ENCODE measurements around the gene EMCN.

The EMCN gene

GRCh38 chr4:100494166-100494565 lies 23.7 kb downstream of the EMCN start:
- no peaks in the 10 kb centered on the region for H3K36me3 ChIP-seq (ENCODE audit: control insufficient read depth in 1 of 2, insufficient read depth in 2 of 2, low read length in 2 of 2)
- no peak overlapping the region for H3K27ac ChIP-seq (ENCODE audit: low read depth, low read length)
- no peaks in the 10 kb centered on the region for H3K9me3 ChIP-seq (ENCODE audit: control insufficient read depth in 1 of 2, low read length in 2 of 2)
- H3K4me3 ChIP-seq (ENCODE audit: low read depth in 1 of 2, low read length in 2 of 2) = no peak overlapping the region
- H3K27me3 ChIP-seq (ENCODE audit: control insufficient read depth in 1 of 2, insufficient read depth in 2 of 2, low read length in 2 of 2) = no peaks in the 10 kb centered on the region
- no peaks in the 10 kb centered on the region for H3K4me1 ChIP-seq (ENCODE audit: control insufficient read depth in 1 of 2, insufficient read depth in 2 of 2, low read length in 2 of 2)
- H3K9ac ChIP-seq (ENCODE audit: low read depth in 1 of 2, low read length in 2 of 2) = no peak overlapping the region

- Histone ChIP-seq H3K9me3 (ENCODE audit: control insufficient read depth in 1 of 2, low read length in 2 of 2) (no peaks in the 10 kb centered on the region), H3K27me3 (ENCODE audit: control insufficient read depth in 1 of 2, insufficient read depth in 2 of 2, low read length in 2 of 2) (no peaks in the 10 kb centered on the region), H3K9ac (ENCODE audit: low read depth in 1 of 2, low read length in 2 of 2) (no peak overlapping the region), H3K4me3 (ENCODE audit: low read depth in 1 of 2, low read length in 2 of 2) (no peak overlapping the region), H3K4me1 (ENCODE audit: control insufficient read depth in 1 of 2, insufficient read depth in 2 of 2, low read length in 2 of 2) (no peaks in the 10 kb centered on the region), H3K36me3 (ENCODE audit: control insufficient read depth in 1 of 2, insufficient read depth in 2 of 2, low read length in 2 of 2) (no peaks in the 10 kb centered on the region), H3K27ac (ENCODE audit: low read depth, low read length) (no peak overlapping the region)
Measured at GRCh38 chr4:100493756-100494155, 24.1 kb downstream of the EMCN start.

GRCh38 chr4:100492129-100492528 lies 25.7 kb downstream of the EMCN start:
- Histone ChIP-seq H3K27me3 (ENCODE audit: control insufficient read depth in 1 of 2, insufficient read depth in 2 of 2, low read length in 2 of 2) (no peaks in the 10 kb centered on the region), H3K4me1 (ENCODE audit: control insufficient read depth in 1 of 2, insufficient read depth in 2 of 2, low read length in 2 of 2) (no peaks in the 10 kb centered on the region), H3K9me3 (ENCODE audit: control insufficient read depth in 1 of 2, low read length in 2 of 2) (no peaks in the 10 kb centered on the region), H3K4me3 (ENCODE audit: low read depth in 1 of 2, low read length in 2 of 2) (no peak overlapping the region), H3K9ac (ENCODE audit: low read depth in 1 of 2, low read length in 2 of 2) (no peak overlapping the region), H3K27ac (ENCODE audit: low read depth, low read length) (no peak overlapping the region), H3K36me3 (ENCODE audit: control insufficient read depth in 1 of 2, insufficient read depth in 2 of 2, low read length in 2 of 2) (no peaks in the 10 kb centered on the region)

GRCh38 chr4:100489305-100489704 lies 28.5 kb downstream of the EMCN start:
- no peak overlapping the region for H3K27ac ChIP-seq (ENCODE audit: low read depth, low read length)
- no peak overlapping the region for H3K9ac ChIP-seq (ENCODE audit: low read depth in 1 of 2, low read length in 2 of 2)
- no peaks in the 10 kb centered on the region for H3K36me3 ChIP-seq (ENCODE audit: control insufficient read depth in 1 of 2, insufficient read depth in 2 of 2, low read length in 2 of 2)
- H3K27me3 ChIP-seq (ENCODE audit: control insufficient read depth in 1 of 2, insufficient read depth in 2 of 2, low read length in 2 of 2) = no peaks in the 10 kb centered on the region
- no peak overlapping the region for H3K4me3 ChIP-seq (ENCODE audit: low read depth in 1 of 2, low read length in 2 of 2)
- no peaks in the 10 kb centered on the region for H3K9me3 ChIP-seq (ENCODE audit: control insufficient read depth in 1 of 2, low read length in 2 of 2)
- no peaks in the 10 kb centered on the region for H3K4me1 ChIP-seq (ENCODE audit: control insufficient read depth in 1 of 2, insufficient read depth in 2 of 2, low read length in 2 of 2)

- Histone ChIP-seq H3K9ac (ENCODE audit: low read depth in 1 of 2, low read length in 2 of 2) (no peak overlapping the region), H3K4me1 (ENCODE audit: control insufficient read depth in 1 of 2, insufficient read depth in 2 of 2, low read length in 2 of 2) (no peaks in the 10 kb centered on the region), H3K9me3 (ENCODE audit: control insufficient read depth in 1 of 2, low read length in 2 of 2) (no peaks in the 10 kb centered on the region), H3K27ac (ENCODE audit: low read depth, low read length) (no peak overlapping the region), H3K36me3 (ENCODE audit: control insufficient read depth in 1 of 2, insufficient read depth in 2 of 2, low read length in 2 of 2) (no peaks in the 10 kb centered on the region), H3K4me3 (ENCODE audit: low read depth in 1 of 2, low read length in 2 of 2) (no peak overlapping the region), H3K27me3 (ENCODE audit: control insufficient read depth in 1 of 2, insufficient read depth in 2 of 2, low read length in 2 of 2) (no peaks in the 10 kb centered on the region)
Measured at GRCh38 chr4:100486496-100486895, 31.3 kb downstream of the EMCN start.

GRCh38 chr4:100483796-100484195 lies 34.0 kb downstream of the EMCN start:
- Histone ChIP-seq H3K9me3 (ENCODE audit: control insufficient read depth in 1 of 2, low read length in 2 of 2) (no peaks in the 10 kb centered on the region), H3K27me3 (ENCODE audit: control insufficient read depth in 1 of 2, insufficient read depth in 2 of 2, low read length in 2 of 2) (no peaks in the 10 kb centered on the region), H3K27ac (ENCODE audit: low read depth, low read length) (no peak overlapping the region), H3K9ac (ENCODE audit: low read depth in 1 of 2, low read length in 2 of 2) (no peak overlapping the region), H3K4me1 (ENCODE audit: control insufficient read depth in 1 of 2, insufficient read depth in 2 of 2, low read length in 2 of 2) (no peaks in the 10 kb centered on the region), H3K36me3 (ENCODE audit: control insufficient read depth in 1 of 2, insufficient read depth in 2 of 2, low read length in 2 of 2) (no peaks in the 10 kb centered on the region), H3K4me3 (ENCODE audit: low read depth in 1 of 2, low read length in 2 of 2) (no peak overlapping the region)

GRCh38 chr4:100479971-100480370 lies 37.9 kb downstream of the EMCN start:
- Histone ChIP-seq H3K9ac (ENCODE audit: low read depth in 1 of 2, low read length in 2 of 2) (no peak overlapping the region), H3K27ac (ENCODE audit: low read depth, low read length) (no peak overlapping the region), H3K9me3 (ENCODE audit: control insufficient read depth in 1 of 2, low read length in 2 of 2) (no peaks in the 10 kb centered on the region), H3K4me3 (ENCODE audit: low read depth in 1 of 2, low read length in 2 of 2) (no peak overlapping the region), H3K36me3 (ENCODE audit: control insufficient read depth in 1 of 2, insufficient read depth in 2 of 2, low read length in 2 of 2) (no peaks in the 10 kb centered on the region), H3K4me1 (ENCODE audit: control insufficient read depth in 1 of 2, insufficient read depth in 2 of 2, low read length in 2 of 2) (no peaks in the 10 kb centered on the region), H3K27me3 (ENCODE audit: control insufficient read depth in 1 of 2, insufficient read depth in 2 of 2, low read length in 2 of 2) (no peaks in the 10 kb centered on the region)

GRCh38 chr4:100469555-100469954 lies 48.3 kb downstream of the EMCN start:
- no peak overlapping the region for H3K27ac ChIP-seq (ENCODE audit: low read depth, low read length)
- no peaks in the 10 kb centered on the region for H3K9me3 ChIP-seq (ENCODE audit: control insufficient read depth in 1 of 2, low read length in 2 of 2)
- no peak overlapping the region for H3K9ac ChIP-seq (ENCODE audit: low read depth in 1 of 2, low read length in 2 of 2)
- H3K4me3 ChIP-seq (ENCODE audit: low read depth in 1 of 2, low read length in 2 of 2) = no peak overlapping the region
- H3K27me3 ChIP-seq (ENCODE audit: control insufficient read depth in 1 of 2, insufficient read depth in 2 of 2, low read length in 2 of 2) = no peaks in the 10 kb centered on the region
- no peaks in the 10 kb centered on the region for H3K4me1 ChIP-seq (ENCODE audit: control insufficient read depth in 1 of 2, insufficient read depth in 2 of 2, low read length in 2 of 2)
- no peaks in the 10 kb centered on the region for H3K36me3 ChIP-seq (ENCODE audit: control insufficient read depth in 1 of 2, insufficient read depth in 2 of 2, low read length in 2 of 2)

- H3K9me3 ChIP-seq (ENCODE audit: control insufficient read depth in 1 of 2, low read length in 2 of 2) = no peaks in the 10 kb centered on the region
- no peak overlapping the region for H3K27ac ChIP-seq (ENCODE audit: low read depth, low read length)
- H3K27me3 ChIP-seq (ENCODE audit: control insufficient read depth in 1 of 2, insufficient read depth in 2 of 2, low read length in 2 of 2) = no peaks in the 10 kb centered on the region
- no peaks in the 10 kb centered on the region for H3K4me1 ChIP-seq (ENCODE audit: control insufficient read depth in 1 of 2, insufficient read depth in 2 of 2, low read length in 2 of 2)
- H3K36me3 ChIP-seq (ENCODE audit: control insufficient read depth in 1 of 2, insufficient read depth in 2 of 2, low read length in 2 of 2) = no peaks in the 10 kb centered on the region
- H3K4me3 ChIP-seq (ENCODE audit: low read depth in 1 of 2, low read length in 2 of 2) = no peak overlapping the region
- H3K9ac ChIP-seq (ENCODE audit: low read depth in 1 of 2, low read length in 2 of 2) = no peak overlapping the region
Measured at GRCh38 chr4:100466501-100466900, 51.3 kb downstream of the EMCN start.

GRCh38 chr4:100461807-100462605 lies 55.8 kb downstream of the EMCN start:
- Histone ChIP-seq H3K4me3 (ENCODE audit: low read depth in 1 of 2, low read length in 2 of 2) (no peak overlapping the region), H3K27me3 (ENCODE audit: control insufficient read depth in 1 of 2, insufficient read depth in 2 of 2, low read length in 2 of 2) (no peaks in the 10 kb centered on the region), H3K9ac (ENCODE audit: low read depth in 1 of 2, low read length in 2 of 2) (no peak overlapping the region), H3K4me1 (ENCODE audit: control insufficient read depth in 1 of 2, insufficient read depth in 2 of 2, low read length in 2 of 2) (no peaks in the 10 kb centered on the region), H3K9me3 (ENCODE audit: control insufficient read depth in 1 of 2, low read length in 2 of 2) (no peaks in the 10 kb centered on the region), H3K27ac (ENCODE audit: low read depth, low read length) (no peak overlapping the region), H3K36me3 (ENCODE audit: control insufficient read depth in 1 of 2, insufficient read depth in 2 of 2, low read length in 2 of 2) (no peaks in the 10 kb centered on the region)
